ENCODE measurements around the gene RBP3.

RBP3 gene

GRCh38 chr10:47336387-47337134 is 11.6 kb upstream of the RBP3 start:
- DNase-seq (ENCODE audit: low spot score): no peak

- DNase-seq (ENCODE audit: low spot score): no peak
Observed at GRCh38 chr10:47337310-47337709, 10.9 kb upstream of the RBP3 start.

- DNase-seq (ENCODE audit: low spot score): no peak
Observed at GRCh38 chr10:47339186-47339735, 8.9 kb upstream of the RBP3 start.

- DNase-seq (ENCODE audit: low spot score): no peak
Observed at GRCh38 chr10:47339759-47340607, 8.2 kb upstream of the RBP3 start.

GRCh38 chr10:47340608-47341170 is 7.5 kb upstream of the RBP3 start:
- peak; percentile 68 for DNase-seq (ENCODE audit: low spot score)

GRCh38 chr10:47344996-47345870 is 2.9 kb upstream of the RBP3 start:
- no peak for DNase-seq (ENCODE audit: low spot score)

- DNase-seq (ENCODE audit: low spot score): no peak
Observed at GRCh38 chr10:47346581-47347302, 1.4 kb upstream of the RBP3 start.

- no peak for DNase-seq (ENCODE audit: low spot score)
Observed at GRCh38 chr10:47347303-47347675, 874 bp upstream of the RBP3 start.

GRCh38 chr10:47348661-47349470 is 703 bp downstream of the RBP3 start:
- DNase-seq (ENCODE audit: low spot score): no peak

GRCh38 chr10:47349516-47349915 is 1.4 kb downstream of the RBP3 start:
- no peak for DNase-seq (ENCODE audit: low spot score)

GRCh38 chr10:47349941-47350371 is 1.8 kb downstream of the RBP3 start:
- DNase-seq (ENCODE audit: low spot score): no peak

GRCh38 chr10:47350671-47351640 is 2.8 kb downstream of the RBP3 start:
- DNase-seq (ENCODE audit: low spot score): no peak

- DNase-seq (ENCODE audit: low spot score): no peak
Observed at GRCh38 chr10:47351899-47352815, 4.0 kb downstream of the RBP3 start.

GRCh38 chr10:47353351-47353750 is 5.2 kb downstream of the RBP3 start:
- DNase-seq (ENCODE audit: low spot score): no peak

- no peak for DNase-seq (ENCODE audit: low spot score)
Observed at GRCh38 chr10:47354165-47354564, 6.0 kb downstream of the RBP3 start.

GRCh38 chr10:47354900-47355299 is 6.7 kb downstream of the RBP3 start:
- DNase-seq (ENCODE audit: low spot score): no peak

GRCh38 chr10:47356708-47357107 is 8.5 kb downstream of the RBP3 start:
- no peak for DNase-seq (ENCODE audit: low spot score)

GRCh38 chr10:47357131-47357582 is 9.0 kb downstream of the RBP3 start:
- DNase-seq (ENCODE audit: low spot score): no peak
